Left colon (tissue), 2 donors: ENCODE measurements around the gene PNPLA3. TPM values are rescaled to one million over a fixed set of nuclear protein-coding genes. Genes with fewer than 3 reads are reported as not detected.

ENCODE experiments used
- ATAC-seq: fragments of 200-7000 bp; cut with Tn5 transposase; one replicate; pipeline ENCODE4 v1.9.1; 2020; ENCODE audit warnings: mild to moderate bottlenecking, moderate library complexity
- DNase-seq, 2 donors: peaks; one replicate each; pipeline ENCODE4 v3.0.0-alpha.2; 2020
- intact Hi-C, 2 donors: fragments of 100-400 bp; cut with DNase I in 1 of 2; cut with micrococcal nuclease in 1 of 2; formaldehyde crosslinking; loops; one replicate each; pipeline versions ENCODE4 v1.11.2 to v1.14.0; 2022; cut with DNase I, micrococcal nuclease
- total RNA-seq, 2 donors: library from RNA; stranded (reverse); fragmentation: NEBNext Ultra II Directional; extraction: Animal tissue kit (Norgen Biotek cat#: 25700); gene quantifications; one replicate each; pipeline ENCODE4 v1.2.1, GENCODE V29; 2021
- donor health status: DM: no; HTN: no; CAD: no.
- donor health status: DM: yes; HTN: yes; CAD: no.

PNPLA3 gene
- total RNA-seq, 2 donors from 2014 or later: 0.14 to 2.0 TPM

DNA sequence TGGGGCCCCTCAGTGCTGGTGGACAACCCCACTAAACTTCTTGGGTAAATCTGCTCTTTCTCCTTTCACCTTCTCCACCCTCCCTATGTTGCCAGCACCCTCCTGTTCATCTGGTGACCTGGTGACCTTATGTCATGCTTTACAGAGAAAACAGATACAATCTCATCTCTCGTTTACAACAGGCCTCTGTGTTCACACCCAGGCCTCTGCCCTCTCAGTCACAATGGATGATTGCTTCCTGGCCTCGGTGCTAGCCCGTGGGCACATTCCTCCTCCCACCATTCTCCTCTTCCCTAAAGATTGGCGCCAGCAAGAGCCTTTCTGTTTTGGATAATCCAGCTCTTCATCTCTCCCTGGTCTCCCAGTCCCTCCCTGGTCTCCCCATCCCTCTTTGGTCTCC is 12.3 kb upstream of the PNPLA3 start:
- ATAC-seq: no peak
- intact Hi-C loops: no loop called here

GRCh38 chr22:43917521-43917920 is 6.1 kb upstream of the PNPLA3 start:
- ATAC-seq (no peak), DNase-seq (no peak)
- intact Hi-C loops: no loop called here

More for the DNA sequence above, 12.3 kb upstream of the PNPLA3 start:
- DNase-seq: no peak

- DNase-seq: no peak
- intact Hi-C loops: no loop called here
- no peak for ATAC-seq
These were observed 4.3 kb upstream of the PNPLA3 start for GRCh38 chr22:43919106-43919973.

DNA sequence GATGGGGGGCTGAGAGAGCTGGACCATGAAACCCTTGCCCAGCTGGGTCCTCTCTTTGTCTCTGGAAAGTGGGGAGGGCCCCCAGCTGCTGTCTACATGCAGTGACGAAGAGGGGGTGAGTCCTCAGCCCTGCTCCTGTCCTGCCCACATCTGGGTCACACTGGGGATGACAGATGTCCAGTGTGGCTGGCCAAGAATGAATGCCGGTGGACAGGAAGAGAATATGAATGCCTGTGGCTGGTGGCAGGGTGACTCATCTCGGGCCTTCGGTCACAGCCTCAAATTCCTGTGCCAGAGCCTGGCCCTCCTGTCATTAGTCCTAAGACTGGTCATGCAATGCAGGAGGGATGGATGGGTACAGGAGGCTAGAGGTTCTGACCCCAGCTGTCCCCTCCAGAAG is 2.2 kb upstream of the PNPLA3 start:
- intact Hi-C loops: no loop called here
- ATAC-seq (no peak), DNase-seq (no peak)

GRCh38 chr22:43922123-43922522 is 1.5 kb upstream of the PNPLA3 start:
- ATAC-seq: no peak
- intact Hi-C loops: no loop called here
- no peak for DNase-seq

GRCh38 chr22:43923191-43923590 is 414 bp upstream of the PNPLA3 start:
- intact Hi-C loops: no loop called here
- ATAC-seq: peak; percentile 1
- no peak for DNase-seq

DNA sequence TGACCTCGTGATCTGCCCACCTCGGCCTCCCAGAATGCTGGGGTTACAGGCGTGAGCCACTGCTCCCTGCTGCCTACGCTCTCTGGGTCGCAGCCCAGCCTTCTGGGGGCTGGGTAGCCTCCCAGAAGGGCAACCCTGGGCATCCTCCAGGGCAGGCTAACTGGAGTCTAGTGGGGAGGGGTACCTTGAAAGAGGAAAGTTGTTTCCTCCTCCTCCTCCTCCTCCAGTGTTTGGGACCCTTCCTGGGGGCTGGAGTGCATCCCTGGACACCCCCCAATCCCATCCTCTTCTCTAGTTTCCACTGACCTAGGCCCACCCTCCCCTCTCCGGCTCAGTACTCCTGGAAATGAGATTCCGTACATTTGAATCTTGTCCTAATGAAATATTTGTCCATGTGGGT is 1.3 kb downstream of the PNPLA3 start:
- DNase-seq (no peak), ATAC-seq (no peak)
- intact Hi-C loops: no loop called here

- ATAC-seq (peak; percentile 40), DNase-seq (peak in 1 of 2 donors; percentile 47)
- intact Hi-C loops: no loop called here
These were observed 2.1 kb downstream of the PNPLA3 start for GRCh38 chr22:43925433-43926348.

GRCh38 chr22:43926349-43926710 is 2.7 kb downstream of the PNPLA3 start:
- DNase-seq (no peak), ATAC-seq (no peak)
- intact Hi-C loops: no loop called here

DNA sequence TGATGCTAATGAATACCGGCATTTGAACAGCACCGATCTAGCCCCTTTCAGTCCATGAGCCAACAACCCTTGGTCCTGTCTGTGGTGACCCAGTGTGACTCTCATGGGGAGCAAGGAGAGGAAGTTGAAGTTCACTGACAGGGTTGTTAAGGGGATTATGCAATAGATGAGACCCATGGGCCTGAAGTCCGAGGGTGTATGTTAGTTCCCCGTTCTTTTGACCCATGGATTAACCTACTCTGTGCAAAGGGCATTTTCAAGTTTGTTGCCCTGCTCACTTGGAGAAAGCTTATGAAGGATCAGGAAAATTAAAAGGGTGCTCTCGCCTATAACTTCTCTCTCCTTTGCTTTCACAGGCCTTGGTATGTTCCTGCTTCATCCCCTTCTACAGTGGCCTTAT is 4.9 kb downstream of the PNPLA3 start:
- ATAC-seq (no peak), DNase-seq (no peak)
- intact Hi-C loops: no loop called here

- no peak for ATAC-seq
- DNase-seq: no peak
- intact Hi-C loops: no loop called here
These were observed 5.3 kb downstream of the PNPLA3 start for GRCh38 chr22:43928908-43929307.

GRCh38 chr22:43931771-43932170 is 8.2 kb downstream of the PNPLA3 start:
- ATAC-seq (no peak), DNase-seq (no peak)
- intact Hi-C loops: no loop called here

- intact Hi-C loops: no loop called here
- DNase-seq (no peak), ATAC-seq (no peak)
These were observed 17.8 kb downstream of the PNPLA3 start for GRCh38 chr22:43941449-43941848.

DNA sequence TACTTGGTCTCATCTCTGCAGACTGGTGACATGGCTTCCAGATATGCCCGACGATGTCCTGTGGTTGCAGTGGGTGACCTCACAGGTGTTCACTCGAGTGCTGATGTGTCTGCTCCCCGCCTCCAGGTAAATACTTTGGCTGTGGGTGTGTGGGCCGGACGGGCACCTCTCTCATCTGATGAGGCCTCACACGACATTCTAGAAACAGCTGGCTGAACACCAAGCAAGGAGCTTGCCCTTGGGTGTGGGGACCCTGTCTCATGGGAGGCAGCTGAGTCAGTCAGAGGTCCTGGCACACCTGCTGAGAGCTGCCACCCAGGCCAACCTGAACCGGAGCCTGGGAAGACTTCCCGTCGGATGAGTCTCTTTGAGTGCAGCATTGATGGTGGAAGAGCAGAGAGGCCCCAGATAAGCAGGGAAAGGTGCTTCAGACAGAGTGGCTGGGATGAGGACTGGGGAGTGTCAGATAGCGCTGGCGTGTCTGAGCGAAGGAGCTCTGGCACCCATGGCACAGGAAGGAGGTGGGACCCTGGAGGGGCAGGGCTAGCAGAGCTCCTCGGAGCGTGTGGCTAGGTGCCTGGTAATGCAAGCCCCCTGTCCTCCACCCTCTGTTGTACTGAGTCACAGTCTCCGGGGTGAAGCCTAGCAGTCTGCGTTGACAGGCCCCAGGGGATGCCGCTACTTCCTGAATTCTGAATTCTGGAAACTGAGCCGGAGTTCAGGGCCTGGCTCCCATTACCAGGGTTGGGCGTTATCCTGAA is 21.2 kb downstream of the PNPLA3 start:
- intact Hi-C loops: no loop called here
- ATAC-seq (no peak), DNase-seq (no peak)

GRCh38 chr22:43945632-43946383 is 22.2 kb downstream of the PNPLA3 start:
- DNase-seq (peak; percentile 46 to 84), ATAC-seq (peak; percentile 92)
- intact Hi-C loops: no loop called here

- intact Hi-C loops: no loop called here
- no peak for DNase-seq
- no peak for ATAC-seq
These were observed 22.7 kb downstream of the PNPLA3 start for GRCh38 chr22:43946384-43946667.

- no peak for ATAC-seq
- intact Hi-C loops: no loop called here
- no peak for DNase-seq
These were observed 25.3 kb downstream of the PNPLA3 start for GRCh38 chr22:43948836-43949406.

GRCh38 chr22:43951391-43951790 is 27.8 kb downstream of the PNPLA3 start:
- DNase-seq: no peak
- no peak for ATAC-seq
- intact Hi-C loops: no loop called here

DNA sequence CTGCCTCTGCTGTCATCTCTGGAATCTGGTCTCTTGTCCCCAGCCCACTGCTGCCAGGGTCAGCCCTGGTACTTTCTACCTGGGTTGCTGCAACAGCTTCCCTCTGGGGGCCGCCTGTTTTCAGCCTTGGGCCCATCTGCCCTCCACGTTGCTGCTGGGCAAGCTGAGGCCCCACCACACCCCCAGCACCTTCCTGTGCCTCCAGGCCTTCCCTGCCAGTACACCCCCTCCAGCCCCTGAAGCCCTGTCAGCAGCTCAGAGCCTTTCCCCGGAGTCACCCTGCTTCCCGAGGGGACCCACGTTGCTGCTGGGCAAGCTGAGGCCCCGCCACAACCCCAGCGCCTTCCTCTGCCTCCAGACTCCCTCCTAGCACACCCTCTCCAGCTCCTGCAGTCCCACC is 28.4 kb downstream of the PNPLA3 start:
- DNase-seq: no peak
- ATAC-seq: no peak
- intact Hi-C loops: no loop called here
